Measurements from ENCODE around the gene HPDL. TPM values are rescaled to one million over a fixed set of nuclear protein-coding genes. Genes with fewer than 3 reads are reported as not detected.
A peak's percentile ranks its signal among the peaks of the same experiment; 100 is the strongest.

Gene HPDL
- total RNA-seq, 1 donor from 2014 or later, result 2.3 TPM

DNA sequence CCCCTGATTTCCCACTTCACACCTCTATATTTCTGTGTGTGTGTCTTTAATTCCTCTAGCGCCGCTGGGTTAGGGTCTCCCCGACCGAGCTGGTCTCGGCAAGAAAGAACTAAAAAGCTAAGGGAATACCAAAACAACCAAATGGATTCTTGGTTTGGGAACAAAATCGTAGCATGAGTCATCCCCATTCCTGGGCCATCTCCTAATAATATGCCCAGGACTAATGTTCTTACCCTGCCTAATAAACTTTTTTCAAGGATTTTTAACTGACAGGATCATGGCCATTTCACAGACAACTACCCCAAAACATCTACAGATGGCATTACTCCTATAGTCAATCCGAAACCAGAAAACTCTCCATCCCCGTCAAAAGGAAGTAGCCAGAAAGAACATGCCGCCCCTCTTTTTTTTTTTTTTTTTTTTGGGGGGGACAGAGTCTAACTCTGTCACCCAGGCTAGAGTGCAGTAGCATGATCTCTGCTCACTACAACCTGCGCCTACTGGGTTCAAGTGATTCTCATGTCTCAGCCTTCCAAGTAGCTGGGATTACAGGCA lies 4.1 kb upstream of the HPDL start:
- no peak for DNase-seq (ENCODE audit: low spot score)

DNA sequence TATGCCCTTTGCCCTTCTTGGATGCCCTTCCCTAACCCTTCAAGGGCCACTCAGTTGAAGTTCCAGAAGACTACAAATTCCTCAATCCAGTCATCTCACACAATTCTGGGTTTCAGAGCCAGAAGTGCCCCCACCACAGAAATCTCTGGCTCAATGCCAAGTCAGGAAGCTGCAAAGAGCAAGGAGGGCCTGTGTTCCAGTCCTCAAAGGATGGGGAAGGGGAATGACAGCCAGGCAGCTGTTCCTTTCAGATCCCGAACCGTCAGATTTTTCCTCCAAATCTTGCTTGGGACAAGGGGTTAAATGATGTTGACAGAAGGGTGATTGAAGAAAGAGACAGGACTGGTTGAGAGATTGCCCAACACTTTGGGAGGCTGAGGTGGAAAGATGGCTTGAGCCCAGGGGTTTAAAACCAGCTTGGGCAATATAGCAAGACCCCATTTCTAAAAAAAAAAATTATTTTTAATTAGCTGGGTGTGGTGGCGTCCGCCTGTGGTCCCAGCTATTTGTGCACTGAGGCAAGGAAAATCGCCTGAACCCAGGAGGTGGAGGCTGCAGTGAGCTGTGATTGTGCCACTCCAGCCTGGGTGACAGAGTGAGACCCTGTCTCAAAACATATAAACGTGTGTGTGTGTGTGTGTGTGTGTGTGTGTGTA lies 716 bp upstream of the HPDL start:
- no peak for DNase-seq (ENCODE audit: low spot score)

DNA sequence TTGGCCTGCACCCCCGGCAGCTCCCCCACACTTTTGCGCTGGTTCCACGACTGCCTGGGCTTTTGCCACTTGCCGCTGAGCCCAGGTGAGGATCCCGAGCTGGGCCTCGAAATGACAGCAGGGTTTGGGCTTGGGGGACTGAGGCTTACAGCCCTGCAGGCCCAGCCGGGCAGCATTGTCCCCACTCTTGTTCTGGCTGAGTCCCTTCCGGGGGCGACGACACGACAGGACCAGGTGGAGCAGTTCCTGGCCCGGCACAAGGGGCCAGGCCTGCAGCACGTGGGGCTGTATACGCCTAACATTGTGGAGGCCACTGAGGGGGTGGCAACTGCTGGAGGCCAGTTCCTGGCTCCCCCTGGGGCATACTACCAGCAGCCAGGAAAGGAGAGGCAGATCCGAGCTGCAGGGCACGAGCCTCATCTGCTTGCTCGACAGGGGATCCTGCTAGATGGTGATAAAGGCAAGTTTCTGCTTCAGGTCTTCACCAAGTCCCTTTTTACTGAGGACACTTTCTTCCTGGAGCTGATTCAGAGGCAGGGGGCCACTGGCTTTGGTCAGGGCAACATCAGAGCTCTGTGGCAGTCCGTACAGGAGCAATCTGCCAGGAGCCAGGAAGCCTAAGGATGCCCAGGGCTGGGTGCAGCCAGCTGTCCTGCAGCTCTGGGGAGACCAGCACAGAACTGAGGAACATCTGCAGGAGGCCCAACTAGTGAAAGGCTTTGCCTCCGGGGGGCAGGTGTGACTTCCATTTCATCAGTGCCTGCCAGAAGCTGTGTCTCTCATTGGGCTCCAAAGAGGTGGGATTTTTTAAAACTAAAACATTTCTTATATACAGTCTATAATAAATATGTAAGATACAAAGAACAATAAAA lies 1.2 kb downstream of the HPDL start:
- no peak for DNase-seq (ENCODE audit: low spot score)

DNA sequence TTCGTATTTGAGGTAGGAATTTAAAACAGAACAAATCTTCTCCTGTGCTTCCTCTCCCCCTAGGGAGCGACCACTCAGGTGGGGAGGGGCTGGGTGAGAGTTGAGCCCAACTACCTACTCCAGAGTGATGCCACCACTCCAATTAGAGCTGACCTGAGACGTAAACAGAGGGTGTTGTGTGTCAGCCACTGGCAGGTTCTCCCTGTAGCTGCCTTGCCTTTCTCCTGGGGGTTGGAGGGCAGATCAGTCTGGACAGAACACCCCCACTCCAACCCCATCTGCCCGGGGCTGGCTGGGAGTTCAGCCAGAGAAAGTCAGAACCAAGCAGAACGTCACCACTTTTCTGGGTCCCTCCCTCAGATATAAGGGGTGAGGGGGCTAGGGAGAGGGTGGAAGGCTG lies 2.0 kb downstream of the HPDL start:
- DNase-seq (ENCODE audit: low spot score), result no peak

DNA sequence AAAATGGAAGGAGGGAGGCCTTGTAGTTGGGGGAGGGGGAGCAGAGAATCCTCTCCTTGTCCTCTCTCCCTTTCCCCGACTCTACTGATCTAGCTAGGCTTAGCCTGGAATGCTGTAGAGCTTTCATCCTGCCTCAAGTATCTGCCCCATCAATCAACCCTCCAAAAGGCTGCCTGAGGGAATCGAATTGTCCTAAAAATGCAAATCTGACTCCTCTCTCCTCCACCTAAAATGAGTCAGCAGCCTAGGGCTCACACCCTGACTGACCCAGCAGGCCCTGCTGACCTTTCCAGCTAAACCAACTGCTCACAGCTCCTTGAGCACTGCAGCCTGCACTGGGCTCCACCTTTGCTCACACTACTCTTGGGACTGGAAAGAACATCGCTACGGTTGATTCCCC lies 2.8 kb downstream of the HPDL start:
- DNase-seq (ENCODE audit: low spot score), result no peak

DNA sequence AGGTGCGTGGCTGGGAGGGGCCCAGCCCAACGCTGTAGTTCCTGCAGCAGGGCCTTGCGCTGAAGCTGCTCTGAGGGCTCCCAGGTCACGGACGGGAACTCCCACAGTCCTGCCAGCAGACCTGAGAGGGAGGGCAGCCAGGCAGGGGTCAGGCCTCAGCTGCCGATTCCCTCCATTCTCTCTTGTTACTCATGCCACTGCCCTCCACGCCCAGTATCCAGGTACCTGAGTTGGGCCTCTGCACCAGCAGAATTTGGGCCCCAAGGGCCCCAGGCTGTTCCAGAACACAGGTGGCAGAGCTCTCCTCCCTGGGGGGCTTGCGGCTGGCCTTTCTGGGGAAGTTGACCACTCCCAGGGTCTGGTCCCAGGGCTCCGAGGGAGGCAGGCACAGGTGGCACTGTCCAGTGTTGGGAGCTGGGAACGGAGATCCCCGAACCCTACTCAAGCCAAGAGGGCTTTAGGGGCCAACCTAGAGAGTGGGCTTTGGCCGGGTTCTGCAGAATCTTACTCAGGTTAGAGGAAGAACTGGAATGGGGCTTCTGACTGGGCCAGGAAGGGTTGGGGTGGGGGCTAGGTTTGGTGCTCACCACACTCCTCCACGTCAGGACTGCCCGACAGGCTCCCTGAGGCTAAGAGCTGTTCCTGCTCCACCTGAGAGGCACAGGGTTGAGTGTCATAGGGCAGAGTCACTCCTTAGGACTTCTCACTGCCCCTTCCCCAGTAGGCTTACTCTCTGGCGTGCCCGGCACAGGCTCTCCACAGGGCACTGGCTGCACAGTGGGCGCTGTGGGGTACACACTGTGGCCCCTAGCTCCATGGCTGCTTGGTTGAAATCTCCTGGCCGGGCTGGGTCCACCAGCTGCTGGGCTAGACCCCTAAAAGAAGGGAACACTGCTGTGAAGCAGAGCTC lies 5.0 kb downstream of the HPDL start:
- DNase-seq (ENCODE audit: low spot score), result no peak

DNA sequence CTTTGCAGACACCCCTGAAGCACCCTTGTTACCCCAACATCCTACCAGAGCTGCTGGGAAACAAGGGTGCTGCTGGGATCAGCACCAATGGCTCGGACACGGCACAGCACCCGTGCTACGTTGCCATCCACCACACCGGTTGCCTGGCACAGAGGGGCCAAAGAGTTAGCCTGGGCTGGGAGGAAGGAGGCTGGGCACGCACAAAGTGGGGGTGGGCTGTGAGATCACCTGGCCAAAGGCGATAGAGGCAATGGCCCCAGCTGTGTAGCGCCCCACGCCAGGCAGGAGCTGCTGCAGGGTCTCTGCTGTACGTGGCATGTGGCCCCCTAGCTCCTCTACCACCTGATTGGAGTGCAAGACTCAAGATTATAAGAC lies 5.6 kb downstream of the HPDL start:
- DNase-seq (ENCODE audit: low spot score), result no peak

DNA sequence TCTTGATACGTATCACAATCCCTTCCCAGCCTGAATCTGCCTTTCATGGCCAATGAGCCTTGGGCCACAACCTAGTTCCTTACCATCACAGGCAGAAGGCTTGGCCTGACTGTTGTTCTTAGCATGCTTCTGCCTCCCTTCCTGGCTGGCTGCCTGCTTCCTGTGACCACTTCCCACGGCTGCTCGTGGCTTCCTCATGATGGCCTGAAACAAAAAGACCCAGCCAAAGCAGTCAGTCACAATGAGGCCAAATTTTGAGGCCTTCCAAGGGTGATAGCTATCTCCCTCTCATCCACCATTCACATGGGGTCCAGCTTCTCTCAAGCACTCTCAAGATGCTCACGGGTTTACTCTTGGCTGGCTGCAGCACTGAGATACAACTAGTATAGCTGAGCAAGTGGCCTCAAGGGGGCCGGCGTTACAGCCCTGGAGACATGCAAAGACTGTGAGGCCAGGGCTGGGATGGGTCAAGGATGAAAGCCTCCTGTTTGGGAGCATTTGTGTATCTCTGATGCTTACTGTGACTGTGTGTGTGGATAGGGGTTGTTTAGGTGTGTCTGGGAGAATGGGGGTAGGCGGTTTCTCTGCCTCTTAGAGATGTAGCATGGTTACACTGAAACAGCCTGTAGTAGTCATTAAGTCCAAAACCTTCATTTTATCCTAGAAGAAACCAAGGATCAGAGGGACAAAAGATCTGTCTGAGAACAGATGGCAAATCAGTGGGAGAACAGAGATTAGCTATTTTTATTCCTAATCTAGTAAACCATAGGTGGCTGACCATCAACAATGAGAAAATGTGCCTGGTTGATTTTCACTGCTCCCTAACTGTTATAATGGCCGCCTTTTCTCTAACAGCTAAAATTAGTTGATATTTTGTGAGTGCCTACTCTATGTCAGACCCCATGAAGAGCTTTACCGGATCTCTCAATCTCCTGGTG lies 7.9 kb downstream of the HPDL start:
- no peak for DNase-seq (ENCODE audit: low spot score)

DNA sequence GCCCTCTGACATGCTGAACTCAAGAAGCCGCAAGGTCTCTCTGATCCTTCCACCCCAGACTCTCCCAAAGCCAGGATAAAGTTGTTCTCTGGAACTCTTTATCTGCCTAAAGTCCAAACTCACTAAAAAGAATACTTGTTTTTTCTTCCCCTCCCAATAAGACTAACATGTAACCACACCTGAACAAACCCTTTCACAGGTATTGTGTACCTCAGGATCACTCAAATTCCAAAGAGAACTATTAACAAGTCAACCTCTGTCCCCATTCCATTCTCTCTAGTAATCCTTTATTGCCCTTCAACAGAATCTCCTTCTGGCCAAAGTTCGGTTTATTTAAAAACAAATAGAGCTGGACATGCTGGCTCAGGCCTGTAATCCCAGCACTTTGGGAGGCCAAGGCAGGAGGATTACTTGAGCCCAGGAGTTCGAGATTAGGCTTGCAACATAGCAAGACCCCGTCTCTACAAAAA lies 9.2 kb downstream of the HPDL start:
- DNase-seq (ENCODE audit: low spot score), result no peak

DNA sequence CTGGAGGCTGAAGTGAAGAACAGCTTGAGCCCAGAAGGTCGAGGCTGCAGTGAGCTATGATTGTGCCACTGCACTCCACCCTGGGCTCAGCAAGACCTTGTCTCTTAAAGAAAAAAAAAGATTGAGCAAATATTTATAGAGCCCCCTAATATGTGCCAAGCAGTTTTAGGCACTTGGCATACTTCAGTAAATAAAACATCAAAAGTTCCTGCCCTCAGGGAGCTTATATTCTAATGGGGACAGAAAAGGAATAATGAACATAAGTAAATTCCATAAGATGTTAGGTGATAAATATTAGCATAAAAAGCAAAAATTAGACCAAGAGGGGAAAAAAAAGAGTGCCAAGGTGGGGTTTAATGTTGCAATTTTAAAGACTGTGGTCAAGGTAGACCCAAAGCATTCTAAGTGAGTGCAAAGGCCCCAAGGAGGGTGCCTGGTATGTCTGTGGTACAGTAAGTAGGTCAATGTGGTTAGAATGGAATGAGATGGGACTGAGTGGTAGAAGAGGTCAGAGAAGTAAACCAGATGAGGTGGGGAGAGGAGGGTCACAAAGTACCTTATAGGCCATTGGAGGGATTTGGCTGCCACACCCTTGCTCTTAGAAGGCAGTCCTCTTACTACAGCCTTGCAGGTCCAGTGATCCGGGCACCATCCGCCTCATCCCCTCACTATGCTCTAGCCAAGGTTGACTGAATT lies 11.1 kb downstream of the HPDL start:
- DNase-seq (ENCODE audit: low spot score), result no peak

DNA sequence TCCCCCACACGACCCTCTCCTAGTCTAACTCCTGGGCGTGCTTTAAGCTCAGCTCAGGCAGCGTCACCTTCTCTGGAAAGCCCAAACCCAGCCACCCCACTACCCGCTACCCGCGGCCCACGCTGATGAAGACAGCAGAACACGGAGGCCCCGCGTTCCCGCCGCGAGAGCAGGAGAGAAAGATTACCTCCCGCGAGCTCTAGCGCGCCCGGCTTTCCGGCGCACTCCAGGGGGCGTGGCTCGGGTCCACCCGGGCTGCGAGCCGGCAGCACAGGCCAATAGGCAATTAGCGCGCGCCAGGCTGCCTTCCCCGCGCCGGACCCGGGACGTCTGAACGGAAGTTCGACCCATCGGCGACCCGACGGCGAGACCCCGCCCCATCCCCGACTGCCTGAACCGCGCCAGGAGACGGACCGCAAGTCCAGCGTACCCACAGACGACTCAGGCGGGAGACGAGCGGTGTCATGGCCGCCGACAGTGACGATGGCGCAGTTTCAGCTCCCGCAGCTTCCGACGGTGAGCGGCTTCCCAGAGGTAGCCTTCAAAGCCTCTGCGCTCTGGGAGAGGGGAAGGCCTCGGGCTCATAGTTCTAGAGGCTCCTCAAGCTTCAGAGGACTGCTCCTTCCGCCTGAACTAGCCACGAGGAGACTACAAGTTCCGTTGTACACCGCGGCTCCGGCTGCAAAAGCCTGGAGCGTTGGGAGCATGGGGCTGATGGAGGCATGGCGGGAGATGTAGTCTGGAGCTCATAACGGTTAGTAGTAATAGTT lies 13.3 kb downstream of the HPDL start, which contains the start of the genes MUTYH and TOE1:
MUTYH (minus strand) TSS at position 652 of the 770 bp plus-strand sequence. CDS start 5,935 bp downstream, outside the sequence.
TOE1 (plus strand) TSS at position 382 of the 770 bp plus-strand sequence; CDS start at position 465, 83 bp downstream.
- peak; percentile 92 for DNase-seq (ENCODE audit: low spot score)

DNA sequence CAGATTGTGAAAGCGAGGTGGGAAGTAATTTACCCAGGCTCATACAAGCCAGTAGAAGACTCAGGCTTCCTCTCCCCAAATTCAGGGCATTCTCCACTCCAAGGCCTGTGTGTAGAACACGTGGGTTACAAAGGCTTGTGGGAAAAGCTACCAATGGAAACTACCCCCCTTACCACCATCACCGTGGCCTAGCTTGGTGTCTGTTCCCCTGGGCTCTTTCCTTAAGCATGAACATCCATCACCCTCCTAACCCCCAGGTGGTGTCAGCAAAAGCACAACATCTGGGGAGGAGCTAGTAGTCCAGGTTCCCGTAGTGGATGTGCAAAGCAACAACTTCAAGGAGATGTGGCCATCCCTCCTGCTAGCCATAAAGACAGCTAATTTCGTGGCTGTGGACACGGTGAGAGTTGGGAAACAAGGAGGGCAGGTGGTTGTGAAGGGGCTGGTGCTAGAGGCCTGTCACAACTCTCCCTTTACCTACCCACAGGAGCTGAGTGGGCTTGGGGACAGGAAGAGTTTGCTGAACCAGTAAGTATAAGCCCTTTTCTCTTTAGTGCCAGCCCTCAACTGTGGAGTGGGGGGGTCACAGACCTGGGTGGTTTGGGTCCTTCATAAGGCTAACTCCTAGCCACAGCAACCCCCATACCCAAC lies 14.2 kb downstream of the HPDL start:
- no peak for DNase-seq (ENCODE audit: low spot score)

DNA sequence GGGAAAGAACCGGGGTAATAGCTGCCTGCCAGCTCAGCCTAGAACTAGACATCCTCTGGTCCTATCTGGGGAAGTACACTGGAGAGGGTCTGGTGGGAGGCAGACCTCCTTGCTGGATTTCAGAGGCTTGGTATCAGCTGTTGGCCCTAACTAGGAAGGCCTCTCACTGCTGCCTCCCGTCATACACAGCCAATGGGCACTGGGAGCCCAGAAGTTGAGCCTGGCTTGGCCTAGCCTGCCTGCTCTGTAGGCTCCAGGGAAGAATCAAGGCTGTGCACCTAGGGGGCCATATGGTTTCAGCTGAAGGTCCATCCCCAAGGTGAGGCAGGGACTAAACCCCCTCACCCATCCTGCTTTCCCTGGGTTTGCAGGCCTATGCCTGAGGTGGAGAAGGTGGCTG lies 17.8 kb downstream of the HPDL start:
- DNase-seq (ENCODE audit: low spot score), result no peak

DNA sequence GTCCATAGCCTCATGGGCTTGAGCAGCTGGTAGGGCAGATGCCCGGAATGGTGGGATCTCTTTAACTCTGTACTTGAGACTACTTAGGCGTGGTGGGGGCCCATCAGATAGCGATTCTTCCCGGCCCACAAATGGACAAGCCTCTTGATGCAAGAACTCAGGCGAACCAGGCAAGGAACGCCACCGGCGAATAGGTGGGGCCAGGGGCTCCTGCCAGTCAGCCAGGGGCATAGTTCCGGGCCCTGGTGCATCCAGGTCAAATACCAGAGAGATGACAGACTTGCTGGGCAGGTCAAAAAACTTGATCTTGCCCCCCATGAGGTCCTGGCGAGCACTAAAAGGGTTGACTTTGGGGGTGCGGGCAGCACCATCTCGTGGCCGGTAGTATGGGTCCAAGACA lies 18.3 kb downstream of the HPDL start:
- no peak for DNase-seq (ENCODE audit: low spot score)

DNA sequence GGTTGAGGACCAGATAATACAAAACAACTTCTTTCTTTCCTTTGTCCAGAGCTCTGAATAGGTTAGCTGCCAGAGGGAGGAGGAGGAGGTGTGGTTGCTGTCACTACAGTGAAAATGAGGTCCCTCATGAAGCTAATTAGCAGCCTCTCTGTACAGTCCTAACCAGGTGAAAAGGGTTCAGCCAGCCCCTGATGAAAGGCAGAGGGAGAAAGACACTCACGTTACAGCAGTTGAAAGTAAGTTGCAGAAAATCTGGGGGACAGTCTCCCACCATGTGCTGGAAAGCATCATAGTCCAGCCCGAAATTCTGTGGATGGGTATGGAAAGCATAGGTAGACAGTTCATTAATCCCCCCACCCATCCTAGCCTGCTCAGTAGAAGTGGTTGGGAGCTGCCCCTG lies 19.8 kb downstream of the HPDL start:
- no peak for DNase-seq (ENCODE audit: low spot score)

DNA sequence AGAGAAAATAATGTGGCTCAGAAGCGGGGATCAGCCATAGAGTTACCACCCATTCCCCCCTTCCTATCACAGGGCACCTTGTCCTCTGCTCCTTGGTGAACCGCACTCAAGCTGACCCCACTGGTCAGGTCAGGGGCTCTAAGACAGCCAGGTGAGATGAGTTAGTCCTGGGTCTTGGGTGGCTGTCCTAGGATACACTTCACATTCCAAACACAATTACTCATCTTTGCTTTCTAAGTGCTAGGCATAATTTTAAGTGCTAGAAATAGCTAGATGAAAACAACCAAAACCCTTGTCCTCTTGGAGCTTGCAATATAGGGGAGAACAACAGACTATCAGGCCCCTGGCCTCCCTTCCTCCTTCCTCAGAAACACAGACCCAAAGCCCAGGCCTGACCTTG lies 21.3 kb downstream of the HPDL start:
- DNase-seq (ENCODE audit: low spot score), result no peak

DNA sequence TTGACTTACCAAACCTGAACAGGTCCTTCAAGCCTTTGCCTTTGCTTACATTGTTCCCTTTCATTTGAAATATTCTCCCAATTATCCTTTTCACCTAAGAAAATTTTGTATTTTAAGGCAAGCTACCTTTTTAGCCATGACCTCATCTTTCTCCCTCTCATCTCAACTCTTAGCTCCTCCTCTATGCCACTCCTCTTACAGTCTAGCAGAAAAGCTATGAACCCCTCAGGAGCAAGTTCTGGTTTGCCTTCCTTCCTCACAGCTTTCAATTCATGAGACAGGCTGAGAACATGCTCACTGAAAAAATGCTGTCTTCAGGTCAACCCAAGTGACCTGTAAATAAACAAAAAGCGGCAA lies 21.9 kb downstream of the HPDL start:
- no peak for DNase-seq (ENCODE audit: low spot score)

DNA sequence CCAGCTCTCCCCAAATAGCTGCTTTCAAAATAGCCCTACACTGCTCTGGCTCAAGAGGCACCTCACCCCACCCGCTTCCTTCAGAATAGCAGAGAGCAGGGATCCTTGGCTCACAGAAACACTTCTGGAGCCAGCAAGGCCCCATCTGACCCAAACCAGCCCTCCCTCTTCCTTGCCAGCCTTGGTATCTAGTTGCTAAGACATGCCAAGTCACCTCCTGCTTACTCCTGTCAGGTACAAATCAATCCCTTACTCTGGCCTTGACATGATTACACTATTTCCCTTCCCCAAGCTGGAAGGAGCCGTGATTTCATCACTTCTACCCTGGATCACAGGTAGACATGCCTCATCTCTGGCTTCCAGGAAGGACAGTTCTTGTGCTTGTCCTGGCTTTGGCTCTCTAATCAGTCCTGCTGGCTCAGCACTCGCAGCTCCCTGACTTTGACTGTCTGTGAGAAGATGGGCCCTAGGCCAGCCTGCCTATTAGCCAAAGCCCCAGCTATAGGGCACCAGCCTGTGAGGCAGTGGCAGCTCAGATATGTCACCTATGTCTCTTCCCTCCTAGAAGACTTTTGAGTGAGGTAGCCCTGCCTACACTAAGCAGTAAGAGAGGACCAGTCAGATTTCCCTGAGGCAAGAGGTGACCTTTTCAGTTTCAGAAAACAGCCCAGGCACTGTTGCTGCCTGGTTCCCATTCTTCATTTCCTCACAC lies 22.4 kb downstream of the HPDL start:
- DNase-seq (ENCODE audit: low spot score), result no peak

Measured in ureter (tissue), 1 donor.